ENCODE results near the gene GPX3.

Gene GPX3

GRCh38 chr5:151058891-151059489 lies 38.6 kb downstream of the GPX3 start:
- no peak for FAIRE-seq

- FAIRE-seq: no peak
Measured at GRCh38 chr5:151060742-151061141, 40.4 kb downstream of the GPX3 start.

GRCh38 chr5:151062405-151063141 lies 42.2 kb downstream of the GPX3 start:
- no peak for FAIRE-seq

GRCh38 chr5:151063142-151063989 lies 43.0 kb downstream of the GPX3 start:
- FAIRE-seq: no peak

- FAIRE-seq: no peak
Measured at GRCh38 chr5:151064916-151065499, 44.6 kb downstream of the GPX3 start.

GRCh38 chr5:151065609-151066008 lies 45.2 kb downstream of the GPX3 start:
- no peak for FAIRE-seq

- FAIRE-seq: no peak
Measured at GRCh38 chr5:151066920-151067319, 46.5 kb downstream of the GPX3 start.

GRCh38 chr5:151067632-151068432 lies 47.4 kb downstream of the GPX3 start:
- no peak for FAIRE-seq

GRCh38 chr5:151068433-151069197 lies 48.2 kb downstream of the GPX3 start:
- no peak for FAIRE-seq

GRCh38 chr5:151070449-151070848 lies 50.1 kb downstream of the GPX3 start:
- no peak for FAIRE-seq

GRCh38 chr5:151071021-151071420 lies 50.6 kb downstream of the GPX3 start:
- no peak for FAIRE-seq

- no peak for FAIRE-seq
Measured at GRCh38 chr5:151071848-151072629, 51.6 kb downstream of the GPX3 start.

GRCh38 chr5:151072630-151073025 lies 52.2 kb downstream of the GPX3 start:
- FAIRE-seq: no peak

GRCh38 chr5:151073280-151073679 lies 52.9 kb downstream of the GPX3 start:
- FAIRE-seq: no peak

- FAIRE-seq: no peak
Measured at GRCh38 chr5:151074557-151074956, 54.2 kb downstream of the GPX3 start.

GRCh38 chr5:151075698-151076331 lies 55.4 kb downstream of the GPX3 start:
- no peak for FAIRE-seq

GRCh38 chr5:151076616-151077015 lies 56.2 kb downstream of the GPX3 start:
- FAIRE-seq: no peak

GRCh38 chr5:151077419-151077818 lies 57.0 kb downstream of the GPX3 start:
- no peak for FAIRE-seq

- FAIRE-seq: no peak
Measured at GRCh38 chr5:151077967-151078366, 57.6 kb downstream of the GPX3 start.

Data from islet of Langerhans (tissue), 1 donor.